H1 (cell line): ENCODE results near the gene PCDH9. TPM values are rescaled to one million over a fixed set of nuclear protein-coding genes. Genes with fewer than 3 reads are reported as not detected.

Experiments
- CTCF ChIA-PET: fragments of 300-600 bp; sonication (Branson Sonifier 250); formaldehyde crosslinking; loops from one replicate; lab custom pipeline; 2021; ENCODE audit not compliant: partially characterized antibody; lab: Charles Lee
- POLR2A ChIA-PET: fragments of 300-600 bp; sonication (Branson Sonifier 250); formaldehyde crosslinking; loops from one replicate; lab custom pipeline; 2021; ENCODE audit warnings: inconsistent platforms; ENCODE audit not compliant: partially characterized antibody; lab: Charles Lee
- DNase-seq, 2 experiments: peaks; one replicate each; pipeline versions ENCODE4 v3.0.0 to v3.0.0-alpha.2; 2010 to 2022; ENCODE audit warnings: low spot score in 2 of 2, low read depth in 1 of 2, mixed read lengths in 1 of 2
- FAIRE-seq: peaks from 2 replicates; lab custom pipeline; 2011; peaks lifted over from hg19 to GRCh38; lab: Jason Lieb, UNC
- H2AFZ ChIP-seq: 2 replicates; pipeline ENCODE4 v1.8.1; 2012; ENCODE audit warnings: low read length, inconsistent platforms
- H2AK5ac ChIP-seq: 2 replicates; pipeline ENCODE4 v1.6.1; 2013; ENCODE audit warnings: low read depth, low read length
- H2BK120ac ChIP-seq: replicated peaks from 2 replicates; pipeline ENCODE3; 2013; ENCODE audit warnings: low read depth, low read length, inconsistent platforms
- H2BK12ac ChIP-seq: 2 replicates; pipeline ENCODE4 v1.6.1; 2013; ENCODE audit warnings: low read depth, low read length
- H2BK15ac ChIP-seq: 2 replicates; pipeline ENCODE4 v1.6.1; 2013; ENCODE audit warnings: low read length
- H2BK20ac ChIP-seq: 2 replicates; pipeline ENCODE4 v1.6.1; 2013; ENCODE audit warnings: low read length
- H2BK5ac ChIP-seq: 2 replicates; pipeline ENCODE4 v1.6.1; 2013; ENCODE audit warnings: low read depth, low read length
- H3K14ac ChIP-seq: 2 replicates; pipeline ENCODE4 v1.6.1; 2013; ENCODE audit warnings: inconsistent platforms; ENCODE audit not compliant: insufficient read length
- H3K18ac ChIP-seq: 2 replicates; pipeline ENCODE4 v1.6.1; 2013; ENCODE audit warnings: low read length; ENCODE audit errors: extremely low read depth
- H3K23ac ChIP-seq: 2 replicates; pipeline ENCODE4 v1.6.1; 2013; ENCODE audit warnings: inconsistent platforms; ENCODE audit not compliant: insufficient read length
- H3K23me2 ChIP-seq: 2 replicates; pipeline ENCODE4 v1.6.1; 2013; ENCODE audit warnings: low read depth, low read length
- H3K27ac ChIP-seq: 2 replicates; pipeline ENCODE4 v1.6.1; 2011; ENCODE audit warnings: low read depth, low read length, inconsistent platforms
- H3K27me3 ChIP-seq, 4 experiments: replicated peaks in 1 of 4; 1 replicate in 1 of 4; 2 replicates in 3 of 4; pipeline versions ENCODE4 v1.6.1 to v1.8.1; 2011 to 2013; ENCODE audit warnings: low read length in 3 of 4, mild to moderate bottlenecking in 3 of 4, inconsistent platforms in 2 of 4, mixed read lengths in 2 of 4, moderate library complexity in 1 of 4; ENCODE audit not compliant: control insufficient read depth in 3 of 4, insufficient read depth in 3 of 4; ENCODE audit errors: extremely low read depth in 1 of 4
- H3K36me3 ChIP-seq, 4 experiments: 2 replicates each; pipeline versions ENCODE4 v1.6.1 to v1.8.1; 2011 to 2013; ENCODE audit warnings: mild to moderate bottlenecking in 4 of 4, low read length in 3 of 4, moderate library complexity in 2 of 4, control low read depth in 1 of 4, inconsistent platforms in 1 of 4; ENCODE audit not compliant: insufficient read depth in 4 of 4, control insufficient read depth in 2 of 4
- H3K4ac ChIP-seq: replicated peaks from 2 replicates; pipeline ENCODE3; 2013; ENCODE audit warnings: low read length, low read depth, mixed read lengths, inconsistent platforms; ENCODE audit not compliant: insufficient read length
- H3K4me1 ChIP-seq, 4 experiments: replicated peaks in 1 of 4; 1 replicate in 1 of 4; 2 replicates in 3 of 4; pipeline versions ENCODE4 v1.6.1 to v1.8.1; 2011 to 2013; ENCODE audit warnings: low read length in 3 of 4, inconsistent platforms in 2 of 4, mixed read lengths in 1 of 4; ENCODE audit not compliant: insufficient read depth in 4 of 4, control insufficient read depth in 3 of 4
- H3K4me2 ChIP-seq, 2 experiments: 2 replicates each; pipeline versions ENCODE4 v1.6.1 to v1.8.1; 2011 to 2013; ENCODE audit warnings: low read depth in 2 of 2, low read length in 2 of 2, control low read depth in 1 of 2, inconsistent platforms in 1 of 2, mild to moderate bottlenecking in 1 of 2; ENCODE audit not compliant: insufficient read depth in 1 of 2
- H3K4me3 ChIP-seq, 4 experiments: fragments of 200-600, 300-600 bp in 1 of 4; sonication (generic), shearing (Covaris generic), sonication (Bioruptor Twin) in 1 of 4; 2 replicates each; pipeline versions ENCODE4 v1.5.1 to v1.8.1; 2011 to 2016; ENCODE audit warnings: low read length in 4 of 4, low read depth in 3 of 4, control low read depth in 2 of 4, inconsistent platforms in 2 of 4, mild to moderate bottlenecking in 2 of 4, mixed read lengths in 1 of 4, moderate library complexity in 1 of 4; ENCODE audit not compliant: insufficient read depth in 2 of 4; ENCODE audit errors: extremely low read depth in 1 of 4
- H3K56ac ChIP-seq: replicated peaks from 2 replicates; pipeline ENCODE3; 2013; ENCODE audit warnings: low read depth, mild to moderate bottlenecking, mixed read lengths, low read length, inconsistent platforms; ENCODE audit not compliant: insufficient read length
- H3K79me1 ChIP-seq: 2 replicates; pipeline ENCODE4 v1.6.1; 2013; ENCODE audit warnings: low read depth, low read length, control low read depth
- H3K79me2 ChIP-seq, 2 experiments: 2 replicates each; pipeline versions ENCODE4 v1.6.1 to v1.8.1; 2012 to 2013; ENCODE audit warnings: low read length in 2 of 2, mild to moderate bottlenecking in 2 of 2, inconsistent platforms in 1 of 2; ENCODE audit not compliant: insufficient read depth in 2 of 2, control insufficient read depth in 1 of 2
- H3K9ac ChIP-seq, 4 experiments: replicated peaks in 1 of 4; 1 replicate in 1 of 4; 2 replicates in 3 of 4; pipeline versions ENCODE4 v1.6.1 to v1.8.1; 2011 to 2013; ENCODE audit warnings: low read depth in 3 of 4, low read length in 3 of 4, control low read depth in 2 of 4, mild to moderate bottlenecking in 2 of 4, moderate library complexity in 2 of 4, inconsistent platforms in 1 of 4; ENCODE audit errors: extremely low read depth in 1 of 4
- H3K9me3 ChIP-seq, 2 experiments: 2 replicates each; pipeline versions ENCODE4 v1.6.1 to v1.8.1; 2012 to 2013; ENCODE audit warnings: mild to moderate bottlenecking in 2 of 2, moderate library complexity in 2 of 2, control low read depth in 1 of 2, inconsistent platforms in 1 of 2, low read depth in 1 of 2, low read length in 1 of 2, mixed read lengths in 1 of 2; ENCODE audit not compliant: insufficient read depth in 2 of 2
- H4K20me1 ChIP-seq, 2 experiments: replicated peaks in 1 of 2; 2 replicates each; pipeline versions ENCODE3 to v1.8.1; 2011 to 2013; ENCODE audit warnings: inconsistent platforms in 2 of 2, low read length in 2 of 2, mild to moderate bottlenecking in 1 of 2; ENCODE audit not compliant: insufficient read depth in 2 of 2, control insufficient read depth in 1 of 2
- H4K5ac ChIP-seq: 2 replicates; pipeline ENCODE4 v1.6.1; 2013; ENCODE audit warnings: low read length, low read depth, mixed read lengths, inconsistent platforms; ENCODE audit not compliant: insufficient read length
- H4K8ac ChIP-seq: 2 replicates; pipeline ENCODE4 v1.8.0; 2013; ENCODE audit warnings: mild to moderate bottlenecking, moderate library complexity, low read length, inconsistent platforms; ENCODE audit not compliant: insufficient read depth; ENCODE audit errors: extremely low read depth
- H4K91ac ChIP-seq: replicated peaks from 2 replicates; pipeline ENCODE3; 2013; ENCODE audit warnings: low read length, mixed read lengths, inconsistent platforms; ENCODE audit not compliant: insufficient read length
- BRCA1 ChIP-seq: IDR thresholded peaks from 2 replicates; pipeline ENCODE4 v1.6.1; 2012; ENCODE audit warnings: low read depth, low read length, improper control_type of control experiment
- CHD1 ChIP-seq: IDR thresholded peaks from 2 replicates; pipeline ENCODE4 v1.6.1; 2012; ENCODE audit warnings: low read depth, low read length, improper control_type of control experiment
- JUN ChIP-seq: IDR thresholded peaks from 2 replicates; pipeline ENCODE4 v1.6.1; 2011; ENCODE audit warnings: low read depth, mild to moderate bottlenecking, improper control_type of control experiment, low read length
- KDM1A ChIP-seq: fragments of 200-600, 300-600 bp; sonication (generic); IDR thresholded peaks from 2 replicates; pipeline ENCODE4 v1.7.1; 2016; ENCODE audit warnings: mild to moderate bottlenecking, low read length, borderline replicate concordance
- MAX ChIP-seq: IDR thresholded peaks from 2 replicates; pipeline ENCODE4 v1.6.1; 2012; ENCODE audit warnings: inconsistent platforms
- TCF12 ChIP-seq: IDR thresholded peaks from 2 replicates; pipeline ENCODE4 v1.6.1; 2011; ENCODE audit warnings: low read depth, mild to moderate bottlenecking, low read length
- polyA plus RNA-seq, 7 experiments: library from polyadenylated mRNA; depleted of rRNA in 3 of 7; stranded (reverse) in 5 of 7; unstranded in 2 of 7; fragments of >200 nt in 5 of 7; fragments of 200-250 nt in 2 of 7; gene quantifications; 1 replicate in 5 of 7; 2 replicates in 1 of 7; 4 replicates in 1 of 7; pipeline versions ENCODE4 v1.2.1 to v1.2.3, GENCODE V29; 2011 to 2013; ENCODE audit warnings: missing spikeins in 2 of 7, mixed read lengths in 2 of 7
- total RNA-seq: library from RNA; stranded (reverse); fragmentation: NEBNext Ultra II Directional; extraction: Animal tissue kit (Norgen Biotek cat#: 25700); gene quantifications from 2 replicates; pipeline ENCODE4 v1.2.1, GENCODE V29; 2021
- TF ChIP-seq, protein P1 (sequence below): IDR thresholded peaks from 2 replicates; pipeline ENCODE4 v1.6.1; 2011; ENCODE audit warnings: low read depth, mild to moderate bottlenecking, low read length; ENCODE audit not compliant: insufficient read depth

PCDH9 gene
- total and polyA plus RNA-seq, 2 of the 8 experiments (the other 6 are each of a cell fraction or from before 2014, with no cell fraction given): 0.12 to 0.60 TPM

GRCh38 chr13:66556306-66556705, 673.8 kb downstream of the PCDH9 start:
- no peak overlapping the region for H4K91ac ChIP-seq
- no peak overlapping the region for H2BK12ac ChIP-seq
- H4K5ac ChIP-seq: no peak overlapping the region
- no peak for TF ChIP-seq JUN
- TF ChIP-seq CHD1: no peak
- TF ChIP-seq MAX: no peak
- TF ChIP-seq KDM1A: no peak
- no peak for TF ChIP-seq TCF12
- TF ChIP-seq BRCA1: no peak
- TF ChIP-seq, protein P1, sequence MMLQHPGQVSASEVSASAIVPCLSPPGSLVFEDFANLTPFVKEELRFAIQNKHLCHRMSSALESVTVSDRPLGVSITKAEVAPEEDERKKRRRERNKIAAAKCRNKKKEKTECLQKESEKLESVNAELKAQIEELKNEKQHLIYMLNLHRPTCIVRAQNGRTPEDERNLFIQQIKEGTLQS: no peak
- H3K27ac ChIP-seq: no peak overlapping the region
- POLR2A ChIA-PET: no interaction called here
- H3K14ac ChIP-seq: no peak overlapping the region
- H3K4me1 ChIP-seq: no peaks in the 10 kb centered on the region
- no peak overlapping the region for H3K56ac ChIP-seq
- no peak overlapping the region for H4K8ac ChIP-seq
- no peak overlapping the region for H2BK20ac ChIP-seq
- no peaks in the 10 kb centered on the region for H3K23me2 ChIP-seq
- H2AK5ac ChIP-seq: no peak overlapping the region
- DNase-seq (no peak), FAIRE-seq (no peak)
- no peak overlapping the region for H3K23ac ChIP-seq
- H4K20me1 ChIP-seq: no peaks in the 10 kb centered on the region
- H3K27me3 ChIP-seq: no peaks in the 10 kb centered on the region
- no peak overlapping the region for H3K9ac ChIP-seq
- H3K36me3 ChIP-seq: no peaks in the 10 kb centered on the region
- no peak overlapping the region for H2BK5ac ChIP-seq
- CTCF ChIA-PET: interaction anchor here (0.6 to 2.0 kb wide), 2 partner anchors 12 to 150 kb away, joined by 3 to 6 read pairs; no protein-coding TSS in a partner anchor
- H2BK15ac ChIP-seq: no peak overlapping the region
- H3K79me2 ChIP-seq: no peaks in the 10 kb centered on the region
- H3K18ac ChIP-seq: no peak overlapping the region
- peaks cover 0 to 6% of the 10 kb centered on the region in 2 experiments; a peak in 1 of 4 replicates for H3K9me3 ChIP-seq
- no peak overlapping the region for H3K4me2 ChIP-seq
- H2AFZ ChIP-seq: no peak overlapping the region
- no peak overlapping the region for H3K4me3 ChIP-seq
- H2BK120ac ChIP-seq: no peak overlapping the region
- no peaks in the 10 kb centered on the region for H3K79me1 ChIP-seq
- H3K4ac ChIP-seq: no peak overlapping the region
